Colon (tissue), 2 donors: ENCODE measurements around the gene LIN7A.
"Not testable (repeated sequence)": the region's sequence is repeated elsewhere in the genome, so short reads cannot be mapped to it uniquely, and the experiment has no call there.

Source experiments
- FAIRE-seq: peaks from 2 replicates; lab custom pipeline; 2012; peaks lifted over from hg19 to GRCh38; lab: Jason Lieb, UNC
- donor health status: control.
- donor health status: control.

Gene LIN7A

DNA sequence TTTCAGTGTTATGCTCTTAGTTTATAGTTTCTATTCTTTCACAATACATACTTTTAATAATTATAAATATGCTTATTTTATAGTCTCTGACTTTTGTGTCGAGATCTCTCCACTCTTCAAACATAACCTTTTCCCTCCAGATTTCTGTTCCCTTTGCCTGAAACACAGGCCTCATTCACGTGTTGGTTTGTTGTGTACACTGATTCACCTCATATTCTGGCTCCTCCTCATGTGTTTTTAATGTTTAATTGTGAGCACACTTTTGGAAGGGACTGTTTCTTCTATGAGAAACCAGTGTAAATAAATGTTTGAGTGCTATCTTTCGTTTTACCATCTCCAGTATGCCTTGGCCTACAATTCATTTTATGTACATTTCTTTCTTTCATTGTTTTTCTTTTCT is 20.1 kb downstream of the LIN7A start:
- no peak for FAIRE-seq

DNA sequence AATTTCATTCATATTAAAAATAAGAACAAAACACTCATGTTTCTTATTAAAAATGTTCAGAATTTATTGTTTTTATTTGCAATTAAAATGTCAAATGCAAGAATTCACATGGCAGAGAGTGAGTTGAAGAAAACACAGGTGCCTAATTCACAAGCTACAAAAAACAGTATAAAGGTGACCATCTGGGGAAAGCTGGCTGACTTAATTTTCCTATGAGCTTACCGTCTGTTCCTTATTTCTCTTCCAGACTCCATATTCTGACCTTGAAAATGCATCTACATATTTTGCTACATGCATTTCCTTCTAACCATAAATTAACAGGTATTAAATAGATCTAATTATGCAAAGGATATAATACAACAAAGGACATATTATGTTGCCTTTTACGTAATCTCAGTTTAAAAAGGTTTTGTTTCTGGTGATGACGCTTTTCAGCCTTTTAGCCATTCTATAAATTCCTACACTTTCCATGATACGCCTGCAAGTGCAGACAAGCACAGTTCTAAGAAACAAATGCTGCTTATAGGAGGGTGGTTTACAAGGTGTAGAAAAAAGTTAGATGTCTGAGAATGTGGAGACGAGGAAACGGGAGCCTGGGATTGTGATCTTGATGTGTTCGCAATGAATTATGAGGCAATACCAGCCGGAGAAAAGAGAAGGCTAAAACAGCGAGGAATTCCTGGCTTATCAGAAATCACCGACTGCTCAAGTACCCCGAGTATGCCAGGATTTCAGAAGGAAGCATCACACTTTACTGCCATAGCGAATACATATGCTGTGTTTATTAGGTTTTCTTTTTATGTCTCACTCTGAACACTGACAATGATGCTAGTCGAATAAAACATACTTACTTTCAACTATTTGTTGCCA is 24.6 kb downstream of the LIN7A start:
- FAIRE-seq, result no peak

DNA sequence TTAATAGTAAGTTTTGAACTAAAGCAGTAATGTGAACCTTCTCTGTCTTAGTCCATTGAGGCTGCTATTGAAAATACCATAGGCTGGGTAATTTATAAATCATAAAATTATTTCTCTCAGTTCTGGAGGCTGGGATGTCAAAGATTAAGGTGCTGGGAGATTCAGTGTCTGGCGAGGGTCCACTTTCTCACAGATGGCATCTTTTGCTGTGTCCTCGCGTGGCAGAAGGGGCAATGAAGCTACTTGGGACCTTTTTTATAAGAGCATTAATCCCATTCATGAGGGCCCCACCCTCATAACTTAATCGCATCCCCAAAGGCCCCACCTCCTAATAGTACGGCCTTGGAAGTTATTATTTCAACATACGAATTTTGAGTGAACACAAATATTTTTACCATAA is 28.4 kb downstream of the LIN7A start:
- FAIRE-seq, result no peak

DNA sequence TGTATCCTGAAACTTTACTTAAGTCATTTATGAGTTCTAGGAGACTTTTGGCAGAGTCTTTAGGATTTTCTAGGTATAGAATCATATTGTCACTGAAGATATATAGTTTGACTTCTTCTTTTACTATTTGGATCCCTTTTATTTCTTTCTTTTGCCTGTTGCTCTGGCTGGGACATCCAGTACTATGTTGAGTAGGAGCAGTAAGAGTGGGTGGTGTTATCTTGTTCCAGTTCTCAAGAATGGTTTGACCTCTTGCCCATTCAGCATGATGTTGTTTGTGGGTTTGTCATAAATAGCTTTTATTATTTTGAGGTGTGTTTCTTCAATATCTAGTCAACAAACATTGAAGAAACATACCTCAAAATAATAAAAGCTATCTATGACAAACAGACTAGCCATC is 35.0 kb downstream of the LIN7A start:
- no peak for FAIRE-seq

DNA sequence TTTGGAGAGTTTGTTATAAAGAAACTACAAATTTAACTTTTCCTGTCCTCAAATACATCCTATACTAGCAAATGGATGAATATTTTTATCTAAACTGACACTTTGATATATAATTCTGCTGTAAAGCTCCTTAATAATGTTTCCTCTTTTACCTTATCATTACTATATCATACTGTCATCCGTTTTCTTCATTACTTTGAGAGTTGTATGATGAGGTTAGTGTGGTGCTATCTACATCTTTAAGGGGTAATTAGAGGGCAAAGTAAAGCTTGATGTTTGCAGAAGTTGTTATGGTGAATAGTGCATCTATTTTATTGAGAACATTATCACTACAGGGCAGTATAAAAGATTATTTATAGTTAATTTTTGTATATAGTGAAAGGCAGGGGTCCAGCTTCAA is 36.1 kb downstream of the LIN7A start:
- no peak for FAIRE-seq

DNA sequence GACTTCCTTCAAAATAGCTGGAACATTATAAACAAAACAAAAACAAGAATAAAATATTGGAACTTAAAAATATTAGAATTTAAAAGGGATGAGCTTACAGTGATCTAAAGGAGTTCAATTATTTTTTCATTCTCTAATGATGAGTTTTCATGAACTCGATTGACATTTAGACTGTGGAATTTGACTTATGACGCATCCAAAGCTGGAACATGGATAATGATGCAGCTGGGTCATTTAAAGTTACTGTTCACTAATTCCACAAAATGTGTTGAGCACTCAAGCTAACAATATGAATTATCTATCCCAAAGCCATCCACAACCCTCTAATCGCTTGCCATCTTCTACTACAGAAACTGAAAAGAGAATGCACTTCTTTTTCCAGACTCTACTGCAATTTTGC is 42.5 kb downstream of the LIN7A start:
- no peak for FAIRE-seq

DNA sequence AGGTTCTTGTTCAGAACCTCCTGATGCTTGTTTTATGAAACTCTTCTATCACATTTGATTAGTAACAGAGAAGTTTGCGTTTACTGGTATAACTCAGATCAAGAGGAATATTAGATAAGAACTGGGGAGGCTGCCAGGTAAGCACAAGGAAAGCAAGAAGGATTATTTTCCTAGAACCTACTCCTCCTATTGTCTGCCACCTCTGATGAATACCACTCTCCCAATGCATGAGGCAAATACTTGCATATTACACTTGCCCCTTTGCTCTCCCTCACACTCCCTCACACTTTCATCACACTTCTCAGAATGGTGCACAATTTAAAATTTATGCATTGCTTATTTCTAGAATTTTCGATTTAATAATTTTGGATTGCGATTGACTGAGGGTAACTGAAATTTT is 43.6 kb downstream of the LIN7A start:
- no peak for FAIRE-seq

DNA sequence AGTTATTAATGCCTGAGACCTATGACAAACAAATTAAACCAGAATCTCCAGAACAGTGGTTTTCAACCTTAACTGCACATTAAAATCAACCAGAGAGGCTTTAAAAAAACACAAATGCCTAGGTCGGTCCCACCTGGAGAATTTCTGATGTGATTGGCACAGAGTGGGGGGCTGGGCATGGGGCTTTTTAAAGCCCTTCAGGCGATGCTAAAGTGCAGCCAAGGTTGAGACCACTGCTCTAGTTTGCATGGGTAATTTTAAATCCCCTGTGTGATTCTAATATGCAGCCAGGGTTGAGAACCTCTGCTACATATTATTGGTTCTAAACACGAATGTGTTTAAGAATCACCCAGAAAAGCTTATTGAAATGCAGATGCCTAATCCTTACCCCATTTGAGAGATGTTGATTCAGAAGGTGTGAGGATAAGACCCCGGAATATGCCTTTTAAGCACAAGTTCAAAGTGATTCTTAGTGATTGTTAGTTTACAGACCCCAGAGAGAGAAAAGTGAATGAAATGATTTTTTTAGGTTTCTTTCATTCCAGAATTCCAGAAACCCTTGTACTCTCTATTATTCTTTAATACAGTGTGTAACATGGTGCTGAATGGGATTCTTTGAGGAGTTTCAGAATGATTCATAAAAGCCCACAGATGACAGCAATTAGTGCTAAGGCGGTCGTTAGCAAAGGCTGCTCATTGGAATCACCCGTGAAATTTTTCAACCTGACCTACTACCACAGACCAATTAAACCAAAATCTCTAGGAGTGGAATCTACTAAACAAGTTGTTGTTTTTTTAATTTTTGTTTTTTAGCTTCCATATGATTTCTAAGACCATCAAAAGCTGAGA is 44.9 kb downstream of the LIN7A start:
- no peak for FAIRE-seq

DNA sequence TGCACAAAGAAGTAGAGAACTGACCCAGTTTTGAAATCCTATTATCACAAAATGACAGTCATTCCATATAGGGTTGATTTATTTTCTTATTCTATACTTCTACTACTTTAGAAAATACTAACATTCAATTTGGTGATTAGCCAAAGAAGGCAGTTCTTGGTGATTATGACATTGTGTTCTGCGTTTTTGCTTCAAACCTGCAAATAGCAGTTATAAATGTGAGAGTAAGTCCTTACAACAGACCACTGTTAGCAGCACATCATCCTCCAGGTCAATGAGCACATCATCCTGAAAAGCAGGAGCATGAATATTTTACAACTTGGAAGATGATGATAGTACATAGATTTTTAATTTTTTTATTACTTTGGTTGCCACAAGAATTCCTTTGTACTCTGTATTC is 53.1 kb downstream of the LIN7A start:
- FAIRE-seq, result no peak

DNA sequence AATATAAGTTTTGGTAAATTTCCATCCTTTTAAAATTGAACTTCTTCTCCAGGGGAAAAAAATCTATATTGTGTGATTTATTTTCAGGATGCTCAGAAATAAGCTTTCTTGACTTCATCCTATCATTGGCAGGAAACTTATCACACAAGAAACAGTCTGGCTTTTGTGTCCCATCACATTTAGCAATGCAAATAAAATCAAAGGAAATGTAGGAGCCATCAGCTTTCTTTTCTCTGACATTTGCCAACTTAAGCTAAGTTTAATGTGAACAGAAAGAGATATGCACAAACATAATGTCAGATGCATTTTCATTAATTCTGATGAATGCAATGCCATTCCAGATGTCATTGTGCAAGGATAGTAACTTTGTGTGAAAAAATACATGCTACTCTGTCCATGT is 56.6 kb downstream of the LIN7A start:
- no peak for FAIRE-seq

DNA sequence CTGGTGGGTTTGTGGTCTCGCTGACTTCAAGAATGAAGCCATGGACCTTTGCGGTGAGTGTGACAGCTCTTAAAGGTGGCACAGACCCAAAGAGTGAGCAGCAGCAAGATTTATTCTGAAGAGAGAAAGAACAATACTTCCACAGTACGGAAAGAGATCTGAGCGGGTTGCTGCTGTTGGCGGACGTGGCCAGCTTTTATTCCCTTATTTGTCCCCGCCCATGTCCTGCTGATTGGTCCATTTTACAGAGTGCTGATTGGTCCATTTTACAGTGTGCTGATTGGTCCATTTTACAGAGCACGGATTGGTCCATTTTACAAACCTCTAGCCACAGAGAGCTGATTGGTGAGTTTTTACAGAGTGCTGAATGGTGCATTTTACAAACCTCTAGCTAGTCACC is 59.3 kb downstream of the LIN7A start:
- not testable (repeated sequence) for FAIRE-seq

DNA sequence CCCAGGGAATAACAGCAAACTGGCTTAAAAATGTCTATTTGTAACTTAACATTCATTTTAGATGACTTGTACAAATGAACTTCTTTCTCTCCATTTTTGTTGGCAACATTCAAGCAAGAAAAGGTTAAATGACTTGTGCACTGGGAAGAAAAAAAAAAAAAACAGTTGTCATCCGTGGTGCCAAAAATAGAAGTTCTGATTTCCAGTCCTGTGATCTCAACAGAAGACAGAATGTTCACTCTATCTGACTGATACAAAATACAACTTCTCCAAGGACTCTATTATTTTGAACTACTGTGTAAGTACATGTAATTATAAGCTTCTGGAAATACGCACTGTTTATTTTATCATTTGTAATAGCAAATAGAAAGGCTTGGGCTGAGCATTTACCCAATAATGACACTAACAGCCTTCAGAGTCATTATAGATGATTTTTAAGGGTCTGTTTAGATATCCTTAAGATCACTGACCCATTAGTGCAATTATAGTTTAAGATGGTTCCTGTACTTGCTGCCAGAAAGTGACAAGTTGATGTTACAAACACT is 59.9 kb downstream of the LIN7A start:
- FAIRE-seq, result no peak

DNA sequence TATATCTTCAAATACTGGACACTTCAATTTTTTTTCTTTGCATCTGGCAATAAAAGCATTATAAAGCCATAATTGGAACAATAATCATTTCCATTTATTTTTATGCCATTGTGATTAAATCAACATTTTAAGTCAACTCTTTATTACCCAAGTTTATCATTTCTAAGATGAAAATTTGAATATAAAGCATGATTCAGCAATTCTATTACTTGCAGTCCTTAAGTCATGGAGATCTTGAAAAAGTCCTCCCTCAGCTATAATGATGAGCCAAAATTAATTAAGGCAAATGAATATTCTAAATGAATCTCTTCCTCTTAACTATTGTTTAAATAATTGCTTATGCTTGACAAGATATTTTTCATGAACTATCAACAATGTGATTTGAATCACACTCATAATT is 65.7 kb downstream of the LIN7A start:
- FAIRE-seq, result no peak

DNA sequence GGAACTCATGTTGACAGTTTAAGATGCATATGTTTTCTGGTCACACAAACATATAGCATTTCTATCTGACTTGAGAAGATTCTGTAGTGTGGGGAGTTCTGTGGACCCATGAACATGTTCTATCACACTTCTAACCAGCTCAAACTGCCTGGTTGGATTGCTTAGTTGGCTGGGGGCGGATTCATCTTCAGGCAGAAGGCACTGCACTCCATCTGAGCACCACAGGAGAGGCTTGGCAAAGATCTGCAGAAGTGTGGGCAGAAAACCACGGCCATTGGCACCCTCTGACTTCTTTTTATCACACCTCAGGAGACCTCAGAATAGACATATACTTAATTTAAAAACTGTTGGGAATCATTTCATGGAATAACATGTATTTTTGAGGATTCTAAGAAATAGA is 68.5 kb downstream of the LIN7A start:
- no peak for FAIRE-seq

DNA sequence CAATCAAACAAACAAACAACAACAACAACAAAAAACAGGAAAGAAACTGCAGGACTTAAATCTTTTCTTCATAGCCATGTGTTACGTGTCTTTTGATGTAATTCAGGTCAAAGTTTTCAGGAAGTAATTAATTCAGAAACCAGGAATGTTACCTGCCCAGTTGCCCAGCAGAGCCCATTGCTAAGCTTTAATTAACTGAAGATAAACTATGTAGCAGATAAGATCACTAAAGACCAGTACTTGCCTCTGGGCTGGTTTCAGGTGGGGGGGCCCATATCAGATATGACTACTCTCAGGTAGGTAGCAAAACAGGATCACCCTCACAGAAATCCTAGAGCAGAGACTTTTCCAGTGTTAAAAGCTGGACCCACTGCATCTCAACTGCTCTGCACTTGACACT is 69.2 kb downstream of the LIN7A start:
- FAIRE-seq, result no peak

DNA sequence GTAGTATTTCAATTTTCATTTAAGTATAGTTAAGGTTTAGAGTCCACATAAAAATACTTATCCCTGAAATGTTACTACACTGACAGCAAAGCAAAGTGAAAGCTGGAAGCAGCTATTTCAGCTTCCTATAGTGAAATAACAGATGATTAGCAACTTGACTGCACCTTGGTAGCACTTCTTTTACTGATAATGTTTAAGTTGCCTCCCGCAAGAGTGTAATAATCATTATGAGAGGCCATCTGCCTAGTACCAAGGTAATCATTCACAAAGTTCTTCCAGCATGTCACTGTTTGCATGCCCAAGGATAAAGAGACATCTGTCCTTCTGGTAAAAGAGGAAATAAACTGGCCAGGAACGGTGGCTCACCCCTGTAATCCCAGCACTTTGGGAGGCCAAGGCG is 69.8 kb downstream of the LIN7A start:
- no peak for FAIRE-seq

DNA sequence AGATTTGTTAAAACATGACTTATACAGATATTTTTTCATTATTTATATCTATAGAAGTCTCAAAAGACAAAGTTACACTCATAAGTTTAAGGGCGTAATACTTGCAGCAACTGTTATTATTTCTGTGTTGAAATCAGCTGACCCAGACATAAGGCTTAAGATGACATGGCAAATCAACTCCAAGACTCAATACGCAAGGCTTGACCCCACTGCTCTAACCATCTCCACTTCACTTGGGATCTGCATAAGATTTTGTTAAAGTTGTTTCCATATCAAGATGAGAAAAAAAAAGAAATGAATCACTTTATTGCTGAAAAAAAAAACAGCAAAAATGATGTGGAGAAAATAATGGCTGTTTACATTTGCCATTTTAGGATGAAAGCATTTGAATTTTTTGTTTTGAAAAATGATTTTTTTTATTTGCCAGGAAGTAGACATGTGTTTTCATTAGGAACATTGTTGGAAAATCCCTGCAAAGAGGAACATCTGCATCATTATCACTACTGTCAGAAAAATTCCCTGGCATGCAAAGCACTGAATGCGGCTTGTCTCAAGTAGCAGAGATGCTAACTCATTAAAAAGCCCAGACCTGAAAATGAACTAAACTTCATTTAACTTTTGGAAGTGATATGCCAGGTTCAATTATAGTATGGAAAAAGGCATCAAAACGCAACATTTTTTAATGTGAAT is 73.5 kb downstream of the LIN7A start:
- FAIRE-seq, result no peak

DNA sequence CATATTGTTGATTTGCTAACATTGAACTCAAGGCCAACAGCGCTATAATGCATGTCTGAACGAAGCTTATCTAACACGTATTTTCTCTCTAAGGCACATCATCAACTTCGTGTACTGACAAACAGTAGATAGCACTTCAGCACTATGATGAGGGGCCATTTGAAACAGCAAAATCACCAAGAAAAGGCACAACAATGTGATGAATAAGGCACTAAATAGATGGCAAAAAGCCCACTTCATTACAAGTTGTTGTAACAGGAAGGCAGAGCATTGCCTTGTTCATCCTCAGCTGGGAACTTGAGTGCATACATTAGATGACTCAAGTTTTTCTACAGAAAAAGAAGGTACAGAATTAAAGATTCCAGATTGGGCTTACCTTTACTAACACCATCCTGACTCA is 75.2 kb downstream of the LIN7A start:
- FAIRE-seq, result no peak

DNA sequence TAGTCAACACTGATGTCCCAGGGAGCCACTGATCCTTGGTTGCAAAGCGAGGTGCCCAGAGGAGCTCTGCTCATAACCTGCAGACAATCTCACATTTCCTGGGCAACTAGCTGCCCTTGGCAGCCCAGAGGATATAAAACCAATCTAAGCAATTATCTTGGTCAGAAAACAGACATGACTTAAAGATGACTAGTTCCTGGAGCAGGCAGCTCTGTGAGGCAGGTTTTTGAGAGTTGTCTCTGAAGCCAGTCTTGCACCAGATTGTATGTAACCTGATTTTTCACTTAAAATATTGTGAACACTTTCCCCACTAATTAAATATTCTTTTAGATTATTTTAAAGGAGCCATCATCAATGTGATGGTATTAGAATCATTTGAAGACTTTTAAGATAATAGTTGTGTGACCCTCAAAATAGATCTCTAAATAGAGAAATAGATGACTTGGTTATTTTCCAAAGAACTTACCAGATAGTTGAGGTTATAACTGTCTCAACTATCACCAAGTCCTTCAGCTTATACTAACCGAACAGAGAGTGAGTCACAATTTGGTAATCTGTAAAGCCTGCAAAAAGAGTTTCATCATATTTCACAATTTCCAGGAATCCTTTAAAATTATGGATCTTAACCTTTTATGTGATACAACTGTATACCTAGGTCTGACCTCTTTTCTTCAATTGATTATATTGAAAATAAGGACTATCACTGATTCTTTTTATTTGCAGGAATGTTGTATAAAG is 75.9 kb downstream of the LIN7A start:
- no peak for FAIRE-seq

DNA sequence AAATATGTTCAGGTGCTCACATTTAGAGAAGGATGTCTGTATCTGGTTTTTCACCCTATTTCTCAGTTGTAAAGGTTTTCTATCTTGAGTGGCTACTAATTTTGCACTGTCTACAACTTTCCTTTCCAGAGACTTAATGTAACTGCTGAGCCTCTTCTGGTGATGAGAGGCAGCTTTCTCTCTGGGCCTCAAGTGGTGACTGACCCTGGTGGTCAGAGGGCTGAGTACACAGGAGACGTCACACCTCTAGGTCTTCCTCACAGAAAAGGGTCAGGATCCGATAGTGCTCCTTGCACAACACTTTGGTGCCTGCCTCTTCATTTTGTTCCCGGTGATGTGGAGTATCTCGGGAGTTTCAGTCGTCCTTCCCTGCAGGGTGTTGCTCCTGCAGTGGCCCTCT is 76.8 kb downstream of the LIN7A start:
- FAIRE-seq, result no peak

DNA sequence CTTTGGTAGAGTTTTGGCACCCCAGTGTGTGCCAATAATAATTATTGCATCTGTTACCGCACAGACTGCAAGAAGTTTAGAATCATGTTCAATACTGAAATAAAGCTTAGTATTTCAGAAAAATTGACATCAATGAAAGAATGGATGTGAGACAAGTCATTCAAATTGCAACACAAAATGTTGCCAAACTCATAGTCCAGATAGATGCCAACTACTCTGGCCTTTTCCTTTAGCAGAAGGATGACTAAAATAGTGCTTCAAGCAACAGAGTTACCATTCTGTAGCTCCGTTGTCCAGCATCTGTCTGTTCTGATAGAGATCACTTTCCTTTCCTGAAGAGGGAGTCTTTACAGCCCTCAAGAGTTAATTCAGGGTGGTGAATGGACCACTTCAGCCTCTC is 77.5 kb downstream of the LIN7A start:
- FAIRE-seq, result no peak

DNA sequence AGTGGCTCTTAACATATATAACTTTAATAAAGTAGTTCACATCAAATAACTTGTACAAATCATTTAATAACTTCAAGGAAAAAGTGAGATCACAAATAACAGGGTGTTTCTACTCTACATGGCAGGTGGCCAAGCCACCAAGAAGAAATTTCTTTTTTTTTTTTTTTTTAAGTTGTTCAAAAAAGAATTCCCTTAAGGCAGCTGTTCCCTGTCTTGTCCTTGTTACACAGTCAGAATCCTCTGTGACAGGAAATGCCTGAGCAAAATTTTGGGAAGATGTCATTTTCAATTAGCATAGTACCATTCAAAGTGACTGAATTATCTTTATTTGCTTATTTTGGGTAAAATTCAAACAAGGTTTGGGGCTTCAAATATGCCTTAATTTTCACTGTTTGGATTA is 79.4 kb downstream of the LIN7A start:
- FAIRE-seq, result no peak
